Thymus (tissue), 11 donors: ENCODE data around the gene SP2. TPM values are rescaled to one million over a fixed set of nuclear protein-coding genes. Genes with fewer than 3 reads are reported as not detected.

ENCODE experiments used
- DNase-seq, 9 donors: peaks; one replicate each; pipeline ENCODE4 v3.0.0-alpha.2; 2013; ENCODE audit warnings: low spot score in 9 of 9, low read depth in 6 of 9, missing footprints in 1 of 9
- H3K27ac ChIP-seq, 2 donors: one replicate each; pipeline ENCODE4 v1.5.1; 2013; ENCODE audit warnings: control low read depth in 1 of 2, low read depth in 1 of 2, low read length in 1 of 2, mild to moderate bottlenecking in 1 of 2, moderate library complexity in 1 of 2
- H3K27me3 ChIP-seq, 2 donors: one replicate each; pipeline ENCODE4 v1.5.1; 2013; ENCODE audit warnings: low read length in 1 of 2; ENCODE audit not compliant: control insufficient read depth in 2 of 2, insufficient read depth in 1 of 2
- H3K36me3 ChIP-seq, 2 donors: one replicate each; pipeline ENCODE4 v1.5.1; 2013; ENCODE audit warnings: low read length in 1 of 2, mild to moderate bottlenecking in 1 of 2, moderate library complexity in 1 of 2; ENCODE audit not compliant: control insufficient read depth in 2 of 2, insufficient read depth in 2 of 2
- H3K4me1 ChIP-seq, 2 donors: one replicate each; pipeline ENCODE4 v1.5.1; 2013; ENCODE audit warnings: low read length in 2 of 2; ENCODE audit not compliant: control insufficient read depth in 2 of 2, insufficient read depth in 2 of 2
- H3K4me3 ChIP-seq, 2 donors: one replicate each; pipeline ENCODE4 v1.5.1; 2013; ENCODE audit warnings: low read length in 2 of 2, control low read depth in 1 of 2, mild to moderate bottlenecking in 1 of 2
- H3K9me3 ChIP-seq, 2 donors: one replicate each; pipeline ENCODE4 v1.5.1; 2013; ENCODE audit warnings: low read length in 1 of 2, mild to moderate bottlenecking in 1 of 2; ENCODE audit not compliant: control insufficient read depth in 2 of 2, insufficient read depth in 1 of 2
- WGBS: extraction: QIAGEN DNeasy Blood & Tissue Kit; methylation state at CpG from one replicate; pipeline ENCODE4 v1.1.7; 2013; 5-methylcytosine and 5-hydroxymethylcytosine counted together
- polyA plus RNA-seq: library from polyadenylated mRNA; stranded (reverse); fragments of 200-250 nt; gene quantifications from one replicate; pipeline ENCODE4 v1.2.3, GENCODE V29; 2013
- total RNA-seq: library from RNA; stranded (reverse); fragments of 120-200 nt; gene quantifications from one replicate; pipeline ENCODE4 v1.2.4, GENCODE V29; 2013
- donor health status: healthy.

Gene SP2
- total and polyA plus RNA-seq, 2 donors, result 1.3 to 10.6 TPM

DNA sequence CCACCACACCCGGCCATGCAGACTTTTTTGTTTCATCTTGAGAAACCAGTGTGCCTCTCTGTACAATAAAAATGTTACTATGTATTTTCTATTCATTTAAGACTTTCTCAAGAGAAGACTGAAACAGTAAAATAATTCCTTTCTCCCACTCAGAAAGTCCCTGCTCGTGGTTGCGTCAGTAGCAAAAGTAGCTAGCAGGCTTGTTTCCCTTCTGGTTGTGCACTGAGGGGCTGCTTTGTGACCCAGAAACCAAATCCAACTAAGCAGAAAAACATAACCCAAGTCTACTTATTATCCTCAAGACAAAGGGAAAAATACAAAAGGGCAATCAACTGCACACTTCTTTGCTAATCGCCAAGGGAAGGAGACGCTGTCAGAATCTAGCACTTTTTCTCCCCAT lies 41.9 kb downstream of the SP2 start:
- Histone ChIP-seq H3K4me1 (peaks cover 13 to 18% of the 10 kb centered on the region in 2 donors), H3K4me3 (no peak overlapping the region), H3K36me3 (peaks cover 2% of the 10 kb centered on the region in 2 donors), H3K27me3 (no peaks in the 10 kb centered on the region), H3K9me3 (no peaks in the 10 kb centered on the region), H3K27ac (peak overlapping the region in 1 of 2 donors; percentile 24)
- DNase-seq, result no peak
- WGBS, result 83% methylated on average over 5 of the region's 5 CpGs

DNA sequence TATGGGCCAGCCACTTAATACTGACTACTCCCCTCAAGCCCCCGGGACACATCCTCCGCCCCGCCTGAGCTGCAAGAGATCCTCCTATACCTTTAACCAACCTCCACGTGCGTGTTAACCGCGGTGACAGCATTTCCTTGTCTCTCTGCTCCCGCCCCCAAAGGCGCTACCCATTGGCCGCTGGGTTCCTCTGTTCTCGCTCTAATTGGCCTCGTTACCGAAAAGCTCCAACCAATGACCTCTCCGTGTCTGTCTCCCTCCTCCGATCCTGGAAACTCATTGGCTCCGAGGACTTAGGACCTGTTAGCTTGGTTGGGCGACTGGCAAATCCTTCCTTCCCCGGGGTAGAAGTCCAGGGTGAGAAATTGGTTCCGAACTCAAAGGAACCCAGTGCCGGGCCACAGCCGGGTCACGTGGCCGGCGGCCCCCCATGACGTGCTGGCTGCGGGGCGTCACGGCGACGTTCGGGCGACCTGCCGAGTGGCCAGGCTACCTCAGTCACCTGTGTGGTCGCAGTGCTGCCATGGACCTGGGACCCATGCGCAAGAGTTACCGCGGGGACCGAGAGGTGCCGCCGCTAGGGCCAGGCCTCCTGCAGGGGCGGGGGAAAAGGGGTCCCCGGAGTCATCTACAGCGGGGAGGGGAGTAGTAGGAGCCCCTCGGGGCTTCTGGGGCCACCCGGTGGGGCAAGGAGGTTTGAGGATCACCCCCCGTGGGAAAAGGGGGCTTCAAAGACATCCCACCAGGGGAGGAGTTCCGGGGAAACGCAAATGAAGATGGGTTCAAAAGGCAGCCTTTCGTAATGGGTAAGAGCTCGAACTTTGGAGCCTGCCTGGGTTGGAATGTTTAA lies 45.4 kb downstream of the SP2 start, which contains the start of gene PNPO:
Gene PNPO, plus strand, starts transcription at position 326 of the 850 bp plus-strand sequence. Its CDS starts 105 bp downstream, at position 431.
- no peaks in the 10 kb centered on the region for H3K9me3 ChIP-seq
- H3K4me1 ChIP-seq, result peaks cover 22 to 48% of the 10 kb centered on the region in 2 donors
- H3K36me3 ChIP-seq, result peaks cover 4 to 20% of the 10 kb centered on the region in 2 donors
- H3K4me3 ChIP-seq, result peak within 1 kb of the TSS; percentile 71 to 73
- H3K27me3 ChIP-seq, result no peaks in the 10 kb centered on the region
- under 1% methylated on average over 50 of the region's 50 CpGs for WGBS
- peak; percentile 78 to 98 (median 92) for DNase-seq
- H3K27ac ChIP-seq, result peak within 1 kb of the TSS; percentile 27 to 64

DNA sequence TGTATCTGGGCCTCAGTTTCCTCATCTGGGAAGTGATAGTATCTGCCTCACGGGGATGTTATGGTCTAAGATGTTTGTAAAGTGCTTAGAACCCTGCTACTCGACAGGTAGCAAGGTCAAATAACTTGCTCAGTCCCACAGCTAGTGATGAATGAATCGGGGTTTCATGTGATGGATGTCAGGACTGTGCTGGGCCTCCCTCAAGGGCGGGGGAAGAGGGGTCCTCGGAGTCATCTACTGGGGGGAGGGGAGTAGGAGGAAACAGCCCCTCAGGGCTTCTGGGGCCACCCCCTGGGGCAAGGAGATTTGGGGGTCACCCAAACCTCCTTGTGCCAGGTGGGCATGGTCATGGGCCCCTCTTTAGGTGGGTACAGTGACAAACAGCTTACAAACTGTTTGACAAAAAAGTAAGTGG lies 46.1 kb downstream of the SP2 start:
- H3K36me3 ChIP-seq, result peaks cover 4 to 24% of the 10 kb centered on the region in 2 donors
- no peaks in the 10 kb centered on the region for H3K9me3 ChIP-seq
- peak overlapping the region; percentile 71 to 73 for H3K4me3 ChIP-seq
- DNase-seq, result no peak
- peak overlapping the region in 1 of 2 donors; percentile 27 for H3K27ac ChIP-seq
- peaks cover 22 to 50% of the 10 kb centered on the region in 2 donors for H3K4me1 ChIP-seq
- WGBS, result 10% methylated on average over 5 of the region's 5 CpGs
- H3K27me3 ChIP-seq, result no peaks in the 10 kb centered on the region

DNA sequence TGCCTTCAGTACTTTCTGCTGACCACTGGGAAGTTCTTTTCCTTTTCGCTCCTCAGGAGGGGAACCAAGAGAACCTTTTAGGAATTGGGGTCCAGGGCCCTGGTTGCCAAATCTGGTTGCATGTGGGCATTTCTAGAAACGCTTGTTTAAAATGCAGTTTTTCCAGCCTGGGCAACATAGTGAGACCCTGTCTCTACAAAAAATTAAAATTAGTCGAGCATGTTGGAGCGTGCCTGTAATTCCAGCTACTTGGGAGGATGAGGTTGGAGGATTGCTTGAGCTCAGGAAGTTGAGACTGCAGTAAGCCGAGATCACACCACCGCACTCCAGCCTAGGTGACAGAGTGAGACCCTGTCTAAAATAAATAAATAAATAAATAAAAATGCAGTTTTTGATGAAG lies 46.5 kb downstream of the SP2 start:
- peaks cover 4 to 26% of the 10 kb centered on the region in 2 donors for H3K36me3 ChIP-seq
- H3K4me3 ChIP-seq, result peak overlapping the region in 1 of 2 donors; percentile 73
- H3K27ac ChIP-seq, result no peak overlapping the region
- DNase-seq, result no peak
- 81% methylated on average over 6 of the region's 6 CpGs for WGBS
- H3K9me3 ChIP-seq, result no peaks in the 10 kb centered on the region
- peaks cover 22 to 50% of the 10 kb centered on the region in 2 donors for H3K4me1 ChIP-seq
- no peaks in the 10 kb centered on the region for H3K27me3 ChIP-seq

DNA sequence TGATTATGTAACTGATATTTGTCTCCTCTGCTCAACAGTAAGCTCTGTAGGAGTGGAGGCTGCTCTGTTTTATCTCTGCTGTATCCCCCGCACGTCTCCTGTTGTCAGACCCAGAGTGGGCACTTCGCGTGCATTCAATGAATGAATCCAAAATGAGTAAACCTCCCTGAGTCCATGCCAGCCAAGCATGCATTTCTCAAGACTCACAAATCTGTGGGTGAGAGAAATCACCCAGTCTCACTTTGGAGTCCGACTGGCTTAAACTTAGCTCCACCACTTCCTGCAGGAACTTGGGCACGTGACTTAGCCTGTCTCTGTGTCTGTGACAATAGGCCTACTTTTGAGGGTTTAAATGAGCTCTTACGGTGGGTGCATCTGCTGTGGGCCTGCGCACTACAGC lies 49.0 kb downstream of the SP2 start:
- Histone ChIP-seq H3K27ac (peak overlapping the region; percentile 74 to 84), H3K9me3 (no peaks in the 10 kb centered on the region), H3K36me3 (peaks cover 4 to 37% of the 10 kb centered on the region in 2 donors), H3K4me3 (peak overlapping the region in 1 of 2 donors; percentile 32), H3K27me3 (no peaks in the 10 kb centered on the region), H3K4me1 (peaks cover 28 to 68% of the 10 kb centered on the region in 2 donors)
- 72% methylated on average over 8 of the region's 8 CpGs for WGBS
- peak in 3 of 9 donors; percentile 33 to 63 (median 46) for DNase-seq

DNA sequence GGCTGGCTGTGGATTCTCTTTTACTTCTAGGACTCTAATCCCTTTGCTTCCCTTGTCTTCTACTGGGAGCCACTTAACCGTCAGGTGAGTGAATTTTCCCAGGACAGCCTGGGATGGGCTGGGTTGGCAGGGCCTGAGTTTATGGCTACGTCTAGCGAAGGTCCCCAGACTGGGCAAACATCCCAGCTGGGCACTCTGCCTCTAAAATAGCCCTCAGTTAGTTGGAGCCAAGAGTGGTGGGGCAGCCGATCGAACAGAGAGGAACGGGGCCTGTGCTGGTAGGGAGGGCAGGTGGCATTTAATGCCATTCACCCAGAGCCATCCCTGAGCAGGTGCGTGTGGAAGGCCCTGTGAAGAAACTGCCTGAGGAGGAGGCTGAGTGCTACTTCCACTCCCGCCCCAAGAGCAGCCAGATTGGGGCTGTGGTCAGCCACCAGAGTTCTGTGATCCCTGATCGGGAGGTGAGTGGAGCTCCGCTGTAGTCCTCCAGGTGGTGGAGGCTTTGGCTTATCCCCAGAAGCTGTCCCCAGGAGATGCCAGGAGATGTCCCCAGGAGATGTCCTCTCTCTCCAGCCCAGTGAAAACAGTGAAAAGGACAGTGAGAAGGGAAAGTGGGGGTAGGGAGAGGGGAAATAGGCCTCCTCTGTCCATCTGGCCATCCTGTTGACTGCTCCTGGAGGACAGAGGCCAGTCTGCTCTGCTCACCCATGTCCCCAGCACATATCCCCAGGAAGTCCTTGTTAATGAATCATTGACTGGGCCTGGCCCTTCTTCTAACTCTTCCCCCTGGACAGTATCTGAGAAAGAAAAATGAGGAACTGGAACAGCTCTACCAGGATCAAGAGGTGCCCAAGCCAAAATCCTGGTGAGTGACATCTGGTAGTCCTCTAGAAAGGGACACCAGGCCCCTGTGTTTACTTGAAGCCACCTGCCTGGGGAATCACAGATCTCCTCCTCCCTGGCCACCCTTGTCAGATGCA lies 49.8 kb downstream of the SP2 start:
- 88% methylated on average over 10 of the region's 10 CpGs for WGBS
- no peak for DNase-seq
- H3K4me1 ChIP-seq, result peaks cover 32 to 72% of the 10 kb centered on the region in 2 donors
- peaks cover 4 to 37% of the 10 kb centered on the region in 2 donors for H3K36me3 ChIP-seq
- H3K9me3 ChIP-seq, result no peaks in the 10 kb centered on the region
- H3K27ac ChIP-seq, result peak overlapping the region; percentile 64 to 84
- H3K27me3 ChIP-seq, result no peaks in the 10 kb centered on the region
- peak overlapping the region in 1 of 2 donors; percentile 32 for H3K4me3 ChIP-seq

DNA sequence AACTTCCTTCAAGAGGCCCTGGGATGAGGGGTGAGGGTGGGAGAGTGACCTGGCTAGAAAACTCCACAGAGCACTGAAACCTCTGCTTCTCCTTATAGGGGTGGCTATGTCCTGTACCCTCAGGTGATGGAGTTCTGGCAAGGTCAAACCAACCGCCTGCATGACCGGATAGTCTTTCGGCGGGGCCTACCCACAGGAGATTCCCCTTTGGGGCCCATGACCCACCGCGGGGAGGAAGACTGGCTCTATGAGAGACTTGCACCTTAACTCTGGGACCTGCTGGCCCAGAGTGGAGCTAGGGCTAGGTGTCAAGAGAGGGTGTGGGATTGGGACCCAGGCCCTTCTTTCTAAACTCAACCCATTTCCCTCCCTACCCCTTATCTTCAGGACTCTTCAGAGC lies 50.5 kb downstream of the SP2 start:
- Histone ChIP-seq H3K4me3 (no peak overlapping the region), H3K27me3 (no peaks in the 10 kb centered on the region), H3K36me3 (peaks cover 4 to 37% of the 10 kb centered on the region in 2 donors), H3K9me3 (no peaks in the 10 kb centered on the region), H3K27ac (no peak overlapping the region), H3K4me1 (peaks cover 32 to 68% of the 10 kb centered on the region in 2 donors)
- no peak for DNase-seq
- WGBS, result 94% methylated on average over 6 of the region's 6 CpGs

DNA sequence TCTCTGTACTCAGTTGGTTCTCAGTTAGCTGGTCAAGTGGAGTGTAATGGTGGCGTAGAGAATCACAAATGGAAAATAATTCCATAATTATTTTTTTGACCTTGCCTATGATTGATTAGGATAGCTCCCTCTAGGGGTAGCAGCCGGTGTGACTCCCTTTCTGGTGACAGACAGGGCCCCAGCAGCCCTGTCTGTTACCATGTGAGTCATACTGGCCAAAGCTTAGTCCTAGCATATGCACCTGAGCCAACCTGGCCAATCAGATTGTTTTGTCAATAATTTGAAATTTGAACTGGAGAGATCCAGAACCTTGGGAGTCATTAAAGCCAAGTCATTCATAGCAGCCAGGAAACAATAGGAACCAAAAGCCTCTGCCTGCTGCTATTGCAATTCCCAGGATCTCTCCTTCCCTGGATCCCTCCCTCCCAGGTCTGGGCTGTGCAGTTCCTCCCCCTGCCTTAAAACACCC lies 50.9 kb downstream of the SP2 start:
- 44% methylated on average over 2 of the region's 2 CpGs for WGBS
- H3K9me3 ChIP-seq, result no peaks in the 10 kb centered on the region
- no peak overlapping the region for H3K27ac ChIP-seq
- H3K4me1 ChIP-seq, result peaks cover 29 to 65% of the 10 kb centered on the region in 2 donors
- no peaks in the 10 kb centered on the region for H3K27me3 ChIP-seq
- peaks cover 4 to 37% of the 10 kb centered on the region in 2 donors for H3K36me3 ChIP-seq
- H3K4me3 ChIP-seq, result no peak overlapping the region
- DNase-seq, result peak in 3 of 9 donors; percentile 47 to 66 (median 65)
